Measurements from ENCODE around the gene C5orf58.

- no peak for TF ChIP-seq CTCF (IDR thresholded peaks at IDR 0.05)
- TF ChIP-seq EZH2 (IDR thresholded peaks at IDR 0.05), result no peak
Observed at GRCh38 chr5:170246126-170246870, 13.5 kb downstream of the C5orf58 start.

Measured in neural progenitor cell (in vitro differentiated cells).